GDM1 (cell line): Measurements from ENCODE around the gene SLC36A2.
"Not testable (repeated sequence)": the region's sequence is repeated elsewhere in the genome, so short reads cannot be mapped to it uniquely, and the experiment has no call there.

ENCODE experiments used
- DNase-seq: peaks from one replicate; lab custom pipeline; 2025; lab: John Stamatoyannopoulos, UW

Gene SLC36A2

DNA sequence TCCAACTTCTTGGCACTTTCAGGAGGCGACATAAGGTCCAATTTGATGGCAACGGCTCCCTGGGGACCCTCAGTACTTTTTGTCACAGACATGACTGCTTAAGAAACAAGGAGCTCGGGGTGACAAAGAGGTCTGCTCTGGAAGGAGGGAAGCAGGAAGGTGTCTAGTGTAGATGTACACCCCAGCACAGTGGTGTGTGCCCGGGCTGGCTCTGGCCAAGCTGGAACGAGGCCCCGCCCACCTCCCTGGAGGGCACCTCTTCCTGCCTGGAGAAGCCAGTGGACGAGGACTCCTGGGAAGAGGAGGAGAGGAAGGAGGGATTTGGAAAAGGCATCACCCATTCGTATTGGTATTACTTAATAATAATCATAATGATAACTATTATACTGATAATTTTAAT lies at the start of gene SLC36A2:
TSS of gene SLC36A2 (minus strand) at position 191 of the 400 bp plus-strand sequence. CDS start at position 92, 99 bp downstream.
- no peak for DNase-seq

DNA sequence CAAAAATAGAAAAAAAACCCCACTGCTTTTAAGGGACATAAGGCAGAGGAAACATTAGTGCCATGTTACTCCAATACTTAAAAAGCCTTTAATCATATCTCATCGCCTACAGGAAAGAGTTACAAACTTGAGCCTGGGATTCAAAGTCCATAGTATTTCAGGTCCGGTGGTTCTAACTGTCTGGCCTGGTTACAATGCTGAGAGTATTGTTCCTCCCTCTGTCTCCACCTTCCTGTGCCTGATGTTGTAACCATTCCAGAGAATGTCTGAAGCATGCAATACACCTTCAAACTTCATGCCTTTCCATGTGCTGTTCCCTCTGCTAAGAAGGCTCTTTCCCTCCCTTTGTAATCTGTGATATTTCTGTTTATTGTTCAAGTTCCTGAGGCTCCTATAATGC lies 41.6 kb upstream of the SLC36A2 start:
- no peak for DNase-seq

DNA sequence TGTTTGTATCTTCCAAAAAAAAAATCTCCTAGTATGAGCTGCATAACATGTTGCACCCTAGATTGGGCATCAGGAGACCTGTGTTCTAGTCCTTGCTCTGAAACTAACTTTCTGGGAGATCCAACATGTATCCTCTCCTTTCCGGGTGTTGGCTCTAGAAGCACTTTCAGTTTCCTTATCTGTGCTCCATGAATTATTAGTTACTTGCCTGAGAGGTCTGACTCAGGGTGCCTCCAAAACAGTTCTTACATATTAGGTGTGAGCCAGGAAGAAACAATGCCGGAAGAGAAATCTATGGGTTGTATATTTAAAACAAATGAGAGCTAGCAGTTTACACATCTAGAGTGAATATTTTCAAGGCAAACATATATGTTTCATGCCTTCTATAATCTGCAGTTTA lies 36.7 kb upstream of the SLC36A2 start:
- no peak for DNase-seq

DNA sequence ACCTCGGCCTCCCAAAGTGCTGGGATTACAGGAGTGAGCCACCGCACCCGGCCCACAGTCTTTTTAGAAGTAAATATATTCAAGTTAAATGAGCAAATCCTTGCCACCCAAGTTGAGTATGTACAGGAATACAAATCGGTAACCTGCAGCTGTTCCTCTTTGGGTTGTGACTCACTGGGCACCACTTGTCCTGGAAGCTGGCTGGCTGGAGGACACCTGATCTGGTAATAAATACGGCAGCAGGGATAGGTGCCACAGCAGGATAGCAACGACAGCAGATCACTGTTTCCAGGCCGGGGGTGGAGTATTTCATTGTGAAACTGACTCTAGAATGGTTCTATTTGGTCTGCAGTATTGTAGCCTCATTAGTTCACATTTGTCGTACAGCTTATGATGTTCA lies 35.7 kb upstream of the SLC36A2 start:
- DNase-seq: no peak

DNA sequence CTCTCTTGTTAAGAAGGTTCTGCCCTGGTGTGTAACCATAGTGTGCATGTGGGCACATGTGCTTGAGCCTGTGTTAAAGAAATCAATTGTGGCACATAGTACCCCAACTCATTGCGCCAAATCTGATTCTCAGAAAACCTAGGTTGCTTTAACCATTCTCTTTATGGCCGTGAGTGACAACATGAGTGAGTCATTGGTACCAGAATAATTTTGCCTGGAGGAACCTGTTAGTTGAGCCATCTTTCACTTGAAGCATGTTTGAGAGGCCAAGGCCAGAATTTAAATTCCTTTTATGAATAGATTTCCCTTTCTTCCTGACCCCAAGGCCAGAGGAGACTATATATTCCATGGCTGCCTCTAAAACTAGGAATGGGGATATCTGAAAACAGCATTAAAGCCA lies 35.2 kb upstream of the SLC36A2 start:
- DNase-seq: no peak

DNA sequence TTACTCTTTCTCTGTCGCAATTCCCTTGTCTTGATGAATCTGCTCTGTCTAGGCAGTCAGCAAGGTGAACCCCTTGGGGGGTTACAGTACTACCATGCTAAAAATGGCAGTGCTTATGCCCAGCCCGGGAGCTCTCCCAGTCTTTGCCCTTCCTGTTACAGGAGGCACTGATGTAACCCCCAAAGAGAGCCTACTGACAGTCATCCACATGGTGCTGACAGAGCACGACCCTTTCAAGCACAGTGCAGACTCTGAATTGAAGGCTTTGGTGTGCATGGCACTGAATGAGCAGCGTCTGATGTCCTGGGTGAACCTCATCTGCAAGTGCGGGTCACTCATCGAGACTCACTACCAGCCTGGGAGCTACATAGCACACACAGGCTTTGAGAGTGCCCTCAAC lies 34.5 kb upstream of the SLC36A2 start:
- no peak for DNase-seq

DNA sequence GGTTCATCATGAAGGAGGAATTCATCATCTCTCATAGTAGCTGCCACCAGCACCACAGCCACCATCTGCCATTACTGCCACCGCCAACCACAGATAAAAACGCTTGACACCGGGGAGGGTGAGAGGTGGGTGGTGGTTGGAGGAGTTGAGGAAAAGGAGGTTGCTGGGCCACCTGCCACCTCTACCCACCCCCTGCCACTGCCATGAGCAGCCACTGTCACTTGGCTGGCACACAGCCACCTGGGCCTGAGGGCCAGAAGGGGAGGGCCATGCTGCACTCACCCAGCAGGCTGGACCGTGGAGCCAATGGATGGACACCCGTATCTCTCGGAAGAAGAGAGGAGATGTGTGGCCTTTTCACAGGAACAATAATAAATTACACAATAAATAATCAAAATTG lies 31.3 kb upstream of the SLC36A2 start:
- DNase-seq: no peak

DNA sequence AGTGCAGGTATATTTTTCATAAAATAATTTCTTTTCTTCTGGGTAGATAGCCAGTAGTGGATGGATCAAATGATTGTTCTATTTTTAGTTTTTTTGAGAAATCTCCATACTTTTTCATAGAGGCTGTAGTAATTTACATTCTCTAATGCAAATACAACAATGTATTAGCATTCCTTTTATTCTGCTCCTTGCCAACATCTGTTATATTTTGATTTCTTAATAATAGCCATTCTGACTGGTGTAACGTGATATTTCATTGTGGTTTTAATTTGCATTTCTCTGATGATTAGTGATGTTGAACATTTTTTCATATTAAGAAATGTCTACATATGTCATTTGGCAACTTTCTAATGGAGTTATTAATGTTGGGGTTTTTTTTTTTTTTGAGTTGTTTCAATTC lies 27.2 kb upstream of the SLC36A2 start:
- no peak for DNase-seq

DNA sequence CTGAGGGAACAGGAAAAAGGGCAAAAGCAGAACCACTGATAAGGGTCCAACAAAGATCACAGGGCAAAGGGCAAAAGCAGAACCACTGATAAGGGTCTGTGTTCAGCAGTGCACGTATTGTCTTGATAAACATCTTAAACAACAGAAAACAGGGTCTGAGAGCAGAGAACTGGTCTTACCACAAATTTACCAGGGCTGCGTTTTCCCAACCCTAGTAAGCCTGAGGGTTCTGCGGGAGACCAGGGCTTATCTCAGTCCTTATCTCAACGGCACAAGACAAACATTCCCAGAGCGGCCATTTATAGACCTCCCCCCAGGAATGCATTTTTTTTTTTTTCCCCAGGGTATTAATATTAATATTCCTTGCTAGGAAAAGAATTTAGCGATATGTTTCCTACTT lies 19.7 kb upstream of the SLC36A2 start:
- DNase-seq: not testable (repeated sequence)

DNA sequence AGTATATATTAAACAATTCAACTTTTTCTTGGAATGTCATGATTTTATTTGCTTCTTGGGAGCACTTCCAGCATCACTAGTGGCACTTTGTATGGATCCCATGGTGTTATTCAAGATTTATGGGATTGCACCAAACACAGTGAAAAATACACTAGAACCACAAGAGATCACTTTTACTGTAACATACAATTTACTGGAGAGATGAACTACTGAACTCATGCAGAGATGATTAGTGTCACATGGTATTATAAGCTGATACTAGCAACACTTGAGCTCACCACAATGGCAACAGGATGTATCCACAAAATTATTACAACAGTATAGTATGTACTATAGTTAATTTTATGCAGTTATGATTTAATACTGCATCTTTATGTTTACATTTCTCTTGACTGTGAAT lies 16.3 kb upstream of the SLC36A2 start:
- DNase-seq: no peak

DNA sequence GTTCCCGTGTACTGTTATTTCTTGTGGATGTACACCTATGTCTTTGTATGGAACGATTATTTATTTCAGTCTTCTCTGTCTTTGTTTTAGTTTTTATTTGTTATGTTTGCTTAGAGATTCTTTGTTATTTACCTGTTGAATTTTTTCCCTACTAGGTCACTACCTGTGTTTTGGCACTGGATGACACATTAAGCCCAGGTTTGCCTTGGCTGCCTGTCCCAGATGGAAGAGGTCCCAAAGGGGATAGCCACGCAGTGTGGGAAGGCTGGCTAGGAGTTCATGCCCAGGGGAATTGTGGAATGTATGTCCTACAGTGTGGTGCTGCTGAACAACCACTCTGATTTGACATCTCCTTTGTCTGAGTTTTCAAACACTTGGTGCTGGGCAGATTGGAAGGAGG lies 15.6 kb upstream of the SLC36A2 start:
- no peak for DNase-seq

DNA sequence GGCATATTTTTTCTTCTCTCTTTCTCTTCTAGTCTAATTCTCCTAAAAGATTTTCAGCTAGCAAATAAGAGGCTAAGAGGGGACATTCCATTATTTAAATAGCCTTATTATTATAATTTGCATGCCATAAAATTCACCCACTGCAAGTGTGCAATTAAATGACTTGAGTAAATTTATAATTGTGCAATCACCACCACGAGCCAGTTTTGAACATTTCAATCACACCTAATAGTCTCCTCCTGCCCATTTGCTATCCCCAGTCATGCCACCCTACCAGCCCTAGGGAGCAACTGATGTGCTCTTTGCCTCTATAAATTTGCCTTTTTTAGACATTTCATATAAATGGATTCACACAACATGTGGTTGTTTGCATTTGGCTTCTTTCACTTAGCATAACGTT lies 12.0 kb upstream of the SLC36A2 start:
- no peak for DNase-seq

DNA sequence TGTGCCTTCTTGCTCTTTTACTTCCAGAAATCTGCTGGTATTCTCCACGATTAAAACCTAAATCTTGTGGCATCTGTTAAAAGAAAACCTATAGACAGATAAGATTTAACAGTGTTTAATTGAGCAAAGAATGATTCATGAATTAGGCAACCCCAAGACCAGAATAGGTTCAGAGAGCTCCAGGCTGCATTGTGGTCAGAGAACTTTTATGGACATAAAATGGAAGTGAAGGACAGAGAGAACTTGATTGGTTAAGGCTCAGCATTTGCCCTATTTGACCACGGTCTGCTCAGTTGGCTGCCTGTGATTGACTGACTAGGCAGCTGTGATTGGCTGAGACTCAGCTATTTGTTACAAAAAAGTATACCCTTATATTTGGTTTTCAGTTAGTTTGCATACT lies 10.4 kb upstream of the SLC36A2 start:
- DNase-seq: no peak

DNA sequence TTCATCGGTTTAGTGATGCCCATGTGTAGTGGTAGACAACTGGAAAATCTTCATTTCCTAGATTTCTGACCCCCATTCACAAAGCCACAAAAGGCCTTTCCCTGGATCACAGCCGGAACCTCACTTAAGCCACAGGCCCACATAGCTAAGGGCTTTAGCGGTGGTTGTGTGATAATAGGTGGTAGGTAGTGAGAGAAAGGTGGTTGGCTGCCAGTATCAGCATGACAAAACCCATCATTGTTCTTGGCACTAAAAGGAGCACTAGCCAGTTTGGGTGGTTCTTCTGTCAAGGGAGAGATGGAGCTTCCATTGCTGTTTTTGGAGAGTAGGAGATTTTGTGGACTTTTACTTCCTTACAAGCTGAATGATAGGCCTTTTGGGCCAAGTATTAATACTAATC lies 9.7 kb upstream of the SLC36A2 start:
- no peak for DNase-seq

DNA sequence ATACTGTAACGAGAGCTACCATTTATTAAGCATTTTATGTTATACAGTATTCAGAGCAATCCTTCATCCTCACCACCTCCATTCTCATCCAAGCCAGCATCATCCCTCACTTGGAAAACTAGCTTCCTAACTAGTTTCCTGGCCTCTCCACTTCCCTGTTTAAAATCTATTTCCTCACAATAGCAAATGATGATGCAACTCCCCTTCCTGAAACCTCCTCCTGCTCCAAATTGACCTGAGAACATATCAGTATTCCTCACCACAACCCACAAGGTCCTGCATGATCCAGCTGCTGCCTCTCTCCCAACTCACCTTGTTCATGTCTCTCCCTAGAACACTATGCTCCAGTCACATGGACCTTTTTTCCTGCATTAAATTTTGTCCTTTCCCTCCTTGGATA lies 4.3 kb upstream of the SLC36A2 start:
- DNase-seq: no peak

DNA sequence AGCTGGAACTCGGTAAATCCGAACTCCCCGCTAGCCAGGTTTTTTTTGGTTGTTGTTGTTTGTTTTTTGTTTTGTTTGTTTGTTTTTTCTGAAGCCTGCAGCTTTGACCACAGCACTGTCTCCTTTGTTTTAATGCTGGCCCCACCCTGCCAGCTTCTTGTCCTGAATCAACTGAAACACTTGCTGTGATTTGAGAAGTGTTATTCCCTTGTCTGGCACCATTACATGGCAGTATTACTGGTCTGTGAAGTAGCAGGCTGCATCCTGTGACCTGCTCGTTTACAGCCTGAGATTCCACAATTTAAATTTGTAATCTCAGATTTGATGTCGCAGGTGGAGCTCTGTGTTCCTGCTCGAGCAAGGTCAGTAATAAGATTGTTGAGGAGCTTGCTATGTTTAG lies 1.4 kb upstream of the SLC36A2 start:
- DNase-seq: no peak

DNA sequence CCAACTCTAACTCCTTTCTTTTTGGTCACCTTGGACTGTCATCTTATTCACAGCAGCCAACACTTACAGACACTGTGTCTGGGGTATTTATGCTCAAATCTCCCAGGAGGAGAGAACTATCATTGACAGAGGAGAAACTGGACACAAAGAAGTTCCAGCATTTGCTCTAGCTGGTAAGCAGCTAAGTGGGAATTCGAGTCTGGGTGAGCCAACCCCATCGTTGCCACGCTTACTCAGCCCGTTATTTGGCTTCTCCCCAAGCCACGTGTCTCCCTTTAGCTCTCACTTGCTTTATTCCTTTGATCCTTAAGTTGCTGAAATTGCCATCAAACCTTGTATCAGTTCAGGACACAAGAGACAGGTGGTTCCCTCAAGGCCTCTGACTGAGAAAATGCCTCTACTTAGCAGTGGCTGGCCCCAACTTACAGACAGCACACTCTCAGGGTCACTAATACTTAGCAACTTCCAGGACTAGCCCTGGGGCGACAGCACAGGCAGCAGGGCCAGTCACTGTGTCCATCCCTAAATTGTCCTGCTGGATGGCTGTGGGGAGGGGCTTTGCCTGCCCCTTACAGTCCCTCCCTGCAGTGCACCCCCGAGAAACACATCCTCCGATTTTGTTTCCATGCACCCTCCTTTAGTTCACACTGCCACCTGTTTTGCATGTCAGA lies 1.4 kb downstream of the SLC36A2 start:
- DNase-seq: no peak

DNA sequence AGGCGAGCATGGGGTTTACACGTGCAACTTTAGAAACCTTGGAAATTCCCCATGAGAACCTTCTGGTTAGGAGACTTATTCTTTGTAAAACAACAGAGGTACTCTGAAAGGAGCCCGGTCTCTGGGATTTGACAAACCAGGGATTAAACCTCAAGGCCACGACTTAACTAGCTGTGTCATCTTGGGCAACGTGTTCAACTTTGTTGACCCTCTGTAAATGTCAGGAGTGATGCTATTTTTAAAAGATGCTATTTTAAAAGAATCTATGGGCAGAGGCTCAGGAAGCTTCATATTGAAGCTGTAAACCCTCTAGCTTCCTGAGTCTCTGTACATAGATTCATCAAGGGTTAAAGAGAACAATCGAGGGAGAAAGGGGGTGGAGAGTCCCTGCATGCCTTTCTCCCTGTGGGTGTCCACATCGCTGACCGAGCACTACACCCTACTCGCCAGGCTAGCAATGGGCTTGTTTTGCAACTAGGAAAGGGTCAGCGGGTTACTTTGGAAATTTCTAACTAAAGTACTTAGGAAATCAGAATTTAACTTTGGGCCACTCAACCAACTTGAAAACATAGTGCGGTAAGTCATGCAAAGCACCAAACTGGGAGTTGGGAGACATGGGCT lies 2.1 kb downstream of the SLC36A2 start:
- no peak for DNase-seq

DNA sequence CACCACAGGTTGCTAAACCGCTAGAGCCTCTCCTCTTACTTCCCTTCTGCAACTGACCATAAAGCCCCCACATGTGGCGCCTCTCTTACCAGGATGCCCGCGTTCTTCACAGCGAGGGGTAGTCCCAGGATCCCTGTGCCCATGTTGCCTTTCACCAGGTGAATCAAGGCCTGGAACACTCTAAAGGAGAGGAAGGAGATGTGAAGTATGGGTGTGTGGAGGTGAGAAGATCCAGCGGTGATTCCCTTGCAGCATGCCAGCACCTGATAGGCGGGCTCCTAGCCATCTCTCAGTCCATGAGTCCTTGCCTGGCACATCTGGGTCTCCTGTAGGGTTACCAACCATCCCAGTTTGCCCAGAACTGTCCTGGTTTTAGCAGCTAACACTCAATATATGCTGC lies 3.3 kb downstream of the SLC36A2 start:
- no peak for DNase-seq

DNA sequence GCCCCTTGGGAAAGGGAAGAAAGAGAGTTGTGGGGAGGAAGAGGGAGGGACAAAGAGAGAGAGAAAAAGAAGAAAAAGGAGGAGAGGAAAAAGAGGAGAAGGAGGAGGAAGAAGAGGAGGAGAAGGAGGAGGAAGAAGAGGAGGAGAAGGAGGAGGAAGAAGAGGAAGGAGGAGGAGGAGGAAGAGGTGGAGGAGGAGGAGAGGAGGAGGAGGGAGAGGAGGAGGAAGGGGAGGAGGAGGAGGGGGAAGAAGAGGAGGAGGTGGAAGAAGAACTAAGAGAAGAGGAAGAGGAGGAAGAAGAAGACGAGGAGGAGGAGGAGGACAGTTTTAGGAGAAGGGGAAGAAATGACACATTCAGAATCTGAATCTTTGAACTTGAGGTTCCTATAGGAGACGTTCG lies 7.4 kb downstream of the SLC36A2 start:
- no peak for DNase-seq

DNA sequence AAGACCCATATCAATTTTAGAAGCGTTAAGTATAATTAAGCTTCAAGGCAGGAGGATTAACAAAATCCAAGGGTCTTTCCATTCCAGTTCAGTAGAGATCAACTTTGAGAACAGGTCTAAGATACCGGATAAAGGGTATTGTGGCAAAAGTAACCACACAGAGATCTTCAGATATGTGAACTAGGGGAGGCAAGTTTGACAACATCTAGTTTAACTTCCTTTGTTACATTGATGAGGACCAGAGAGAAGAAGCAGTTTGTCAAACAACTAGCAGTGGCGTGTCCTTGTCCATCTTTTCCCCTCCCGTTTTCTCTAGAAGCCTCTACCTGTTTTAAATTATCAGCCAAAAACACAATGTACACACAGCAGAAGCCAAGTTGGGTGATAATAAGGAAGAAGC lies 8.6 kb downstream of the SLC36A2 start:
- no peak for DNase-seq

DNA sequence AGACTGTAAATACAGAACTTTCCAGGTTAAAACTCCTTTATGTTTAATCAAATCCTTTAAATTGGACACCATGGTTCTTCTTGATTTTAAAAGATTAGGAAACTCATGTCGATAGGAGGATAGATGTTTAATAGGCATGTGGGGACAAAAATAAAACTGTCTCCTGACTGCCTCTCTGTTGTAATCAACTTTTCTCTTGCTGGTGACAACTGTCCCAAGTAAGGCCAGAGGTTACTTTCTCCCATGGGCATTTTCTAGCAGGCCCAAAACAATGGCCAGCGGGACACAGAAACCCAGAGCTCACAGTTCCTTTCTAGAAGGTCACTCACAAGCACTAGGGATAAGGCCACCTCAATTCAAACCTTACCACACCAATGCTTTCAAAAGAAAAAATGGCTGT lies 14.5 kb downstream of the SLC36A2 start:
- DNase-seq: no peak

DNA sequence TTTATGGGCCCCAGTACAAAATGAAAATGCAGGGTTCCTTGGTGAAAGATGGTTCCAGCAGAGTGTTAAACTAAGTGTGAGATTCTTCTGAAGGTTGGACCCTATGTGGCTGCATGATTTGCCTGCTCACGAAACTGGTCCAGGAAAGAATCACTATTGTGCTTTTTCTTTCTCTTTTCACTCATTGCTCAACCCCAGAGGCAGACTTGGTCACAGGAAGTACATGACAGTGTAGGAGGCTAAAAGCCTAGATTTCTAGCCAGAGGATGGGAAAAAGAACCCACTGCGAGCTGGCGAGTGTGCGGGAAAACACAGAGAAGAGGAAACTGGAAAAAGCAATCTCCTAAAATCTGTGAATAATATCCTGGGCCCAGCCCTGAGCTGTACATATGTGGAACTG lies 18.6 kb downstream of the SLC36A2 start:
- DNase-seq: no peak

DNA sequence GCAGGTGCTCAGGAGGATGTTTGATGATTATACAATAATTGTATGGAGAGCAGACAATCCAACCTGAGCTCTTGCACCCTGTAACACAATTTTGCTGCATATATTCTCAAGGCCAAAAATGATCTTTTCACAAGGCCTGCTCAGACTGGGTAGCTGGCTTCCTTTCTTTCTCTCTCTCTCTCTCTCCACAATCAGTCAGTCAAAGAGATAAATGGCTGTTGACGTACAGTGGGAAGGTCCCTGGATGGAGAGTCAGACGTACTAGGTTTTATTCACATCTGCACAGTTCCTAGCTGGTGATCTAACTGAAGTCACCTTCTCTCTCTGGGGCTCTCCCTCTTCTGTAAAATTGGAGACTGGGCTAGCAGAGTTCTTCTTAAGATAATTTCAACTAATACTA lies 19.8 kb downstream of the SLC36A2 start:
- DNase-seq: no peak
